SKM-1 treated with dmso at 0.1 percent for 144 hours (cell line): ENCODE data around the gene DCDC2B.

Source experiments
- DNase-seq: peaks from one replicate; lab custom pipeline; 2025; ENCODE audit not compliant: unreplicated experiment; lab: John Stamatoyannopoulos, UW

Gene DCDC2B

GRCh38 chr1:32195972-32196823 is 12.7 kb upstream of the DCDC2B start:
- DNase-seq = no peak

- no peak for DNase-seq
Measured at GRCh38 chr1:32197074-32197473, 11.8 kb upstream of the DCDC2B start.

GRCh38 chr1:32197837-32198236 is 11.1 kb upstream of the DCDC2B start:
- DNase-seq = no peak

GRCh38 chr1:32198237-32199042 is 10.4 kb upstream of the DCDC2B start:
- DNase-seq = no peak

GRCh38 chr1:32199043-32199716 is 9.7 kb upstream of the DCDC2B start:
- no peak for DNase-seq

- no peak for DNase-seq
Measured at GRCh38 chr1:32199717-32200072, 9.2 kb upstream of the DCDC2B start.

- DNase-seq = peak; percentile 56
Measured at GRCh38 chr1:32200226-32201010, 8.5 kb upstream of the DCDC2B start, which contains the start of gene CCDC28B. TSS of gene CCDC28B (plus strand) at chr1:32200595. CDS start at chr1:32201936, 1,341 bp downstream.

- no peak for DNase-seq
Measured at GRCh38 chr1:32201011-32201855, 7.7 kb upstream of the DCDC2B start.

- DNase-seq = no peak
Measured at GRCh38 chr1:32204943-32205361, 3.9 kb upstream of the DCDC2B start.

- peak; percentile 60 for DNase-seq
Measured at GRCh38 chr1:32205401-32206370, 3.2 kb upstream of the DCDC2B start, which contains the start of gene IQCC. TSS of gene IQCC (plus strand) at chr1:32205671. CDS start at chr1:32205682, 11 bp downstream.

GRCh38 chr1:32208469-32208868 is 420 bp upstream of the DCDC2B start:
- DNase-seq = no peak

GRCh38 chr1:32215629-32216480 is 7.0 kb downstream of the DCDC2B start:
- DNase-seq = peak; percentile 70

GRCh38 chr1:32216566-32216965 is 7.7 kb downstream of the DCDC2B start:
- DNase-seq = no peak

- DNase-seq = no peak
Measured at GRCh38 chr1:32219022-32219421, 10.1 kb downstream of the DCDC2B start.

- no peak for DNase-seq
Measured at GRCh38 chr1:32220746-32221580, 12.1 kb downstream of the DCDC2B start.

- DNase-seq = no peak
Measured at GRCh38 chr1:32221581-32221979, 12.7 kb downstream of the DCDC2B start.
